ENCODE measurements around the gene DHCR24.

The DHCR24 gene

GRCh38 chr1:54800899-54801759 is 85.9 kb downstream of the DHCR24 start, which contains the start of gene TTC22:
Gene TTC22 (minus strand): TSS chr1:54801323. CDS start chr1:54801163, 160 bp downstream.
- Mint-ChIP-seq H3K4me3 (peak within 1 kb of the TSS; percentile 90), H3K4me1 (ENCODE audit: low read depth) (peaks cover 54% of the 10 kb centered on the region), H3K9me3 (ENCODE audit: low read depth) (no peaks in the 10 kb centered on the region)

GRCh38 chr1:54800041-54800898 is 86.7 kb downstream of the DHCR24 start:
- Mint-ChIP-seq H3K4me3 (peak overlapping the region; percentile 90), H3K9me3 (ENCODE audit: low read depth) (no peaks in the 10 kb centered on the region), H3K4me1 (ENCODE audit: low read depth) (peaks cover 54% of the 10 kb centered on the region), H3K27ac (peak overlapping the region; percentile 70), H3K27me3 (no peaks in the 10 kb centered on the region), H3K36me3 (no peaks in the 10 kb centered on the region)

More at GRCh38 chr1:54800899-54801759, 85.9 kb downstream of the DHCR24 start, which contains the start of gene TTC22:
- Mint-ChIP-seq H3K36me3 (no peaks in the 10 kb centered on the region), H3K27me3 (no peaks in the 10 kb centered on the region), H3K27ac (peak within 1 kb of the TSS; percentile 70)

Measured in activated naive CD8-positive, alpha-beta T cell (primary cell).